PC-9 (cell line): Measurements from ENCODE around the gene USP2. TPM values are rescaled to one million over a fixed set of nuclear protein-coding genes. Genes with fewer than 3 reads are reported as not detected.

Experiments used
- BruUV-seq: library from RNA; stranded (reverse); fragments of 400-500 nt; replicated peaks from 2 replicates; lab custom pipeline; 2021; lab: Mats Ljungman, UMichigan
- CTCF ChIA-PET: fragments of 300-600 bp; sonication (Branson Sonifier 250); formaldehyde crosslinking; loops from one replicate; lab custom pipeline; 2022; ENCODE audit warnings: antibody characterized with exemption; lab: Charles Lee
- POLR2A ChIA-PET: fragments of 300-600 bp; sonication (Branson Sonifier 250); formaldehyde crosslinking; loops from one replicate; lab custom pipeline; 2022; ENCODE audit warnings: antibody characterized with exemption; ENCODE audit not compliant: unreplicated experiment; lab: Charles Lee
- DNase-seq, 2 experiments: peaks; one replicate each; pipeline versions ENCODE4 v3.0.0 to v3.0.0-alpha.2; 2015 to 2022; ENCODE audit warnings: mixed read lengths in 1 of 2
- H2AFZ ChIP-seq: fragments of 200-600 bp; sonication (generic); 2 replicates; pipeline ENCODE4 v1.8.1; 2017; ENCODE audit warnings: antibody characterized with exemption
- H3F3A ChIP-seq: fragments of 200-600 bp; sonication (generic); 2 replicates; pipeline ENCODE4 v1.8.1; 2017; ENCODE audit warnings: antibody characterized with exemption, mild to moderate bottlenecking, low read depth; ENCODE audit not compliant: insufficient read depth
- H3K27ac ChIP-seq: fragments of 200-600 bp; sonication (generic); 2 replicates; pipeline ENCODE4 v1.6.1; 2016; ENCODE audit warnings: mixed run types
- H3K27me3 ChIP-seq: fragments of 200-600 bp; sonication (generic); 2 replicates; pipeline ENCODE4 v1.6.1; 2016; ENCODE audit warnings: low read depth, mixed run types; ENCODE audit not compliant: insufficient read depth
- H3K36me3 ChIP-seq: fragments of 200-600 bp; sonication (generic); 2 replicates; pipeline ENCODE4 v1.6.1; 2016; ENCODE audit warnings: low read depth, mixed run types
- H3K4me1 ChIP-seq: fragments of 200-600 bp; sonication (generic); replicated peaks from 2 replicates; pipeline ENCODE4 v1.6.1; 2016; ENCODE audit warnings: mixed run types; ENCODE audit not compliant: insufficient read depth
- H3K4me2 ChIP-seq: fragments of 200-600 bp; sonication (generic); 2 replicates; pipeline ENCODE4 v1.6.1; 2017; ENCODE audit warnings: mixed run types
- H3K4me3 ChIP-seq: fragments of 200-600 bp; sonication (generic); 2 replicates; pipeline ENCODE4 v1.6.1; 2016; ENCODE audit warnings: mixed run types
- H3K79me2 ChIP-seq: fragments of 200-600 bp; sonication (generic); 2 replicates; pipeline ENCODE4 v1.6.1; 2017; ENCODE audit warnings: low read depth, mixed run types
- H3K9me2 ChIP-seq: fragments of 200-600 bp; sonication (generic); 2 replicates; pipeline ENCODE4 v1.8.1; 2017; ENCODE audit warnings: mild to moderate bottlenecking; ENCODE audit not compliant: insufficient read depth
- H3K9me3 ChIP-seq: fragments of 200-600 bp; sonication (generic); 2 replicates; pipeline ENCODE4 v1.8.1; 2016; ENCODE audit warnings: low read depth; ENCODE audit not compliant: insufficient read depth
- H4K20me1 ChIP-seq: fragments of 200-600 bp; sonication (generic); 2 replicates; pipeline ENCODE4 v1.8.1; 2017; ENCODE audit not compliant: insufficient read depth
- CTCF ChIP-seq: fragments of 200-600 bp; sonication (generic); conservative IDR thresholded peaks from 2 replicates; pipeline ENCODE4 v1.6.1; 2017; ENCODE audit warnings: mixed run types, antibody characterized with exemption, mild to moderate bottlenecking, moderate library complexity
- EZH2 ChIP-seq: fragments of 200-600 bp; sonication (generic); IDR thresholded peaks from 2 replicates; pipeline ENCODE4 v1.8.0; 2017; ENCODE audit warnings: antibody characterized with exemption, low read depth
- intact Hi-C: fragments of 100-400 bp; cut with micrococcal nuclease; formaldehyde crosslinking; loops from one replicate; pipeline ENCODE4 v1.10.0; 2022; ENCODE audit not compliant: unreplicated experiment
- total RNA-seq: library from RNA; stranded (reverse); gene quantifications from 2 replicates; pipeline ENCODE4 v1.2.3, GENCODE V29; 2021

USP2 gene
- total RNA-seq, 1 experiment from 2014 or later: 2.1 TPM

GRCh38 chr11:119323532-119324033 lies 57.9 kb downstream of the USP2 start:
- Histone ChIP-seq H3K9me3 (no peaks in the 10 kb centered on the region), H3K79me2 (no peaks in the 10 kb centered on the region), H3K36me3 (no peaks in the 10 kb centered on the region), H3F3A (peaks cover 19% of the 10 kb centered on the region; the same call in 1 of the 2 replicates), H3K4me3 (no peak overlapping the region), H4K20me1 (no peaks in the 10 kb centered on the region), H3K4me2 (no peak overlapping the region), H3K9me2 (no peaks in the 10 kb centered on the region), H3K27me3 (no peaks in the 10 kb centered on the region), H3K27ac (no peak overlapping the region), H3K4me1 (peaks cover 22% of the 10 kb centered on the region), H2AFZ (no peak overlapping the region)
- POLR2A ChIA-PET: interaction anchor here (0.6 kb wide), 1 partner anchor 15 kb away, joined by 33 read pairs; no protein-coding TSS in a partner anchor
- BruUV-seq: no TSS peak
- TF ChIP-seq CTCF (peak; percentile 96), EZH2 (no peak)
- intact Hi-C loops: loop anchor here (5.0 kb wide), 1 partner anchor 306 kb away; the partner anchor contains the start of genes RPS25 and TRAPPC4
- CTCF ChIA-PET: interaction anchor here (0.6 to 1.3 kb wide), 4 partner anchors 15 to 179 kb away, joined by 3 to 5 read pairs (median 3); no protein-coding TSS in a partner anchor
- peak; percentile 59 to 71 for DNase-seq

- BruUV-seq: no TSS peak
- no peaks in the 10 kb centered on the region for H3K36me3 ChIP-seq
- ChIA-PET POLR2A (interaction anchor here (0.6 kb wide), 1 partner anchor 15 kb away, joined by 33 read pairs; no protein-coding TSS in a partner anchor), CTCF (interaction anchor here (0.8 to 1.3 kb wide), 4 partner anchors 10 to 24 kb away, joined by 3 read pairs; partner anchors contain the start of genes MFRP and RNF26)
- no peaks in the 10 kb centered on the region for H3K79me2 ChIP-seq
- H3K4me2 ChIP-seq: no peak overlapping the region
- no peak overlapping the region for H3K27ac ChIP-seq
- H2AFZ ChIP-seq: no peak overlapping the region
- no peaks in the 10 kb centered on the region for H3K9me2 ChIP-seq
- no peaks in the 10 kb centered on the region for H3K9me3 ChIP-seq
- no peak overlapping the region for H3K4me3 ChIP-seq
- TF ChIP-seq CTCF: no peak
- TF ChIP-seq EZH2: no peak
- no peak for DNase-seq
- peaks cover 19% of the 10 kb centered on the region; the same call in 1 of the 2 replicates for H3F3A ChIP-seq
- peaks cover 26% of the 10 kb centered on the region for H3K4me1 ChIP-seq
- H4K20me1 ChIP-seq: no peaks in the 10 kb centered on the region
- intact Hi-C loops: loop anchor here (5.0 kb wide), 1 partner anchor 306 kb away; the partner anchor contains the start of genes RPS25 and TRAPPC4
- H3K27me3 ChIP-seq: no peaks in the 10 kb centered on the region
These were observed 58.5 kb downstream of the USP2 start for GRCh38 chr11:119322921-119323531.

GRCh38 chr11:119322360-119322739 lies 59.1 kb downstream of the USP2 start:
- no peaks in the 10 kb centered on the region for H3K79me2 ChIP-seq
- no peak overlapping the region for H3K27ac ChIP-seq
- POLR2A ChIA-PET: no interaction called here
- DNase-seq: no peak
- H3K27me3 ChIP-seq: peaks cover 4% of the 10 kb centered on the region; the same call in 1 of the 2 replicates
- H3K9me2 ChIP-seq: no peaks in the 10 kb centered on the region
- H3K4me2 ChIP-seq: peak overlapping the region; percentile 93
- no TSS peak for BruUV-seq
- H3K4me1 ChIP-seq: peaks cover 26% of the 10 kb centered on the region
- intact Hi-C loops: loop anchor here (5.0 kb wide), 1 partner anchor 305 kb away; the partner anchor contains the start of genes RPS25 and TRAPPC4
- H3K9me3 ChIP-seq: no peaks in the 10 kb centered on the region
- H2AFZ ChIP-seq: peak overlapping the region; percentile 95; the same call in 1 of the 2 replicates
- TF ChIP-seq CTCF: no peak
- TF ChIP-seq EZH2: no peak
- H3K4me3 ChIP-seq: peak overlapping the region; percentile 61; the same call in 1 of the 2 replicates
- H3F3A ChIP-seq: peaks cover 25% of the 10 kb centered on the region; the same call in 1 of the 2 replicates
- H3K36me3 ChIP-seq: no peaks in the 10 kb centered on the region
- CTCF ChIA-PET: interaction anchor here (0.6 to 1.3 kb wide), 4 partner anchors 10 to 110 kb away, joined by 3 to 5 read pairs (median 3); partner anchors contain the start of genes MFRP and RNF26
- no peaks in the 10 kb centered on the region for H4K20me1 ChIP-seq
